Measurements from ENCODE around the gene GPHN.

- no peak for TF ChIP-seq POLR2AphosphoS5 (IDR thresholded peaks at IDR 0.05; ENCODE audit: borderline replicate concordance, low read depth, low read length)
- no peak for TF ChIP-seq EZH2 (IDR thresholded peaks at IDR 0.05)
Observed at GRCh38 chr14:66636240-66636639, 128.3 kb downstream of the GPHN start.
